ENCODE data around the gene FBXL14. TPM values are rescaled to one million over a fixed set of nuclear protein-coding genes. Genes with fewer than 3 reads are reported as not detected.

FBXL14 gene
- total and polyA plus RNA-seq, 10 donors, result 1.9 to 21.4 (median 18.7) TPM

DNA sequence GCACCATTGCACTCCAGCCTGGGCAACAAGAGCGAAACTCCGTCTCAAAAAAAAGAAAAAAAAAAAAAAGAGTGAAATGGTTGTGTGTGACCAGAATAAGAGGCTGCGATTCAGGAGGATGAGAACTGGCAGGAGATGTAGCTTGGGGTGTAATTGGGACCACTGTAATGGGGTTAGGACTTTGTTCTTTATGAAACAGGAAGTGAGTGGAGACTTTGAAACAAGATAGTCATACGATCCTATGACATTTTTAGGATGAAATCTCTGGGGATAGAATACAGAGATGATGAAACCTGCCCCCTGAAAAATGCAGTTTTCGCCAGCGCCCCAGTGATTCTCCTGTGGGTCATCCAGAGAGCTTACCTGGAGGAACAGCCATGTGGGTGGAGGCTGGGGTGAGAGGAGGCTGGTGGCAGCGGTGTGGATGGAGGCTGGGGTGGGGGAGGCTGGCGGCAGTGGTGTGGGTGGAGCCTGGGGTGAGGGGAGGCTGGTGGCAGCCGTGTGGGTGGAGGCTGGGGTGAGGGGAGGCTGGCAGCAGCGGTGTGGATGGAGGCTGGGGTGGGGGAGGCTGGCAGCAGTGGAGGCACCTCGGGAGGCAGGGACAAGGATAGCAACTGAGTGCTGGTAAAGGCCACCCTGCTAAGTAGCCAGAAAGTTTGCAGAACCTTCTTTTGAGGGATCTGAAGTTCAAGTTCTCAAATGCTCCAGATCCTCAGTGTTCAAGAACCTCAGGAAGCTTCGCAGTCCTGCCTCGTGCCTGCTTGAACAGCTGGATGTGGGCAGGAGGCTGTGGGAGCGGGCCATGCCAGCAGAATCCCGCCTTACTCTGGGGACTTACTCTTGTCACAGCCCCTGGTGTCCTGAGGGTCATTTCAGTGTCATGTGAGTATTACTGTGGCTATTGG, 20.2 kb downstream of the FBXL14 start:
- DNase-seq, result no peak
- WGBS, 5 donors, result 76 to 79% (median 77%) methylated on average over 15 of the region's 15 CpGs
- TF ChIP-seq POLR2AphosphoS5 (IDR thresholded peaks at IDR 0.05) (no peak), POLR2A (IDR thresholded peaks at IDR 0.05) (no peak)
- TF ChIP-seq, protein P1, sequence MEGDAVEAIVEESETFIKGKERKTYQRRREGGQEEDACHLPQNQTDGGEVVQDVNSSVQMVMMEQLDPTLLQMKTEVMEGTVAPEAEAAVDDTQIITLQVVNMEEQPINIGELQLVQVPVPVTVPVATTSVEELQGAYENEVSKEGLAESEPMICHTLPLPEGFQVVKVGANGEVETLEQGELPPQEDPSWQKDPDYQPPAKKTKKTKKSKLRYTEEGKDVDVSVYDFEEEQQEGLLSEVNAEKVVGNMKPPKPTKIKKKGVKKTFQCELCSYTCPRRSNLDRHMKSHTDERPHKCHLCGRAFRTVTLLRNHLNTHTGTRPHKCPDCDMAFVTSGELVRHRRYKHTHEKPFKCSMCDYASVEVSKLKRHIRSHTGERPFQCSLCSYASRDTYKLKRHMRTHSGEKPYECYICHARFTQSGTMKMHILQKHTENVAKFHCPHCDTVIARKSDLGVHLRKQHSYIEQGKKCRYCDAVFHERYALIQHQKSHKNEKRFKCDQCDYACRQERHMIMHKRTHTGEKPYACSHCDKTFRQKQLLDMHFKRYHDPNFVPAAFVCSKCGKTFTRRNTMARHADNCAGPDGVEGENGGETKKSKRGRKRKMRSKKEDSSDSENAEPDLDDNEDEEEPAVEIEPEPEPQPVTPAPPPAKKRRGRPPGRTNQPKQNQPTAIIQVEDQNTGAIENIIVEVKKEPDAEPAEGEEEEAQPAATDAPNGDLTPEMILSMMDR (IDR thresholded peaks at IDR 0.05 in 8 of 11, conservative IDR thresholded peaks at IDR 0.05 in 3 of 11), result no peak
- no peaks in the 10 kb centered on the region for H3K27me3 ChIP-seq (replicated peaks in 1 of 7)
- H3K27ac ChIP-seq, result no peak overlapping the region
- no peaks in the 10 kb centered on the region for H3K36me3 ChIP-seq
- H3K4me1 ChIP-seq, result peaks cover 0 to 28% (median 7%) of the 10 kb centered on the region in 6 donors
- H3K4me3 ChIP-seq, result no peak overlapping the region
- intact Hi-C loops (cut with DNase I; ENCODE audit: low total_unique reads), result no loop called here
- no peaks in the 10 kb centered on the region for H3K9me3 ChIP-seq

DNA sequence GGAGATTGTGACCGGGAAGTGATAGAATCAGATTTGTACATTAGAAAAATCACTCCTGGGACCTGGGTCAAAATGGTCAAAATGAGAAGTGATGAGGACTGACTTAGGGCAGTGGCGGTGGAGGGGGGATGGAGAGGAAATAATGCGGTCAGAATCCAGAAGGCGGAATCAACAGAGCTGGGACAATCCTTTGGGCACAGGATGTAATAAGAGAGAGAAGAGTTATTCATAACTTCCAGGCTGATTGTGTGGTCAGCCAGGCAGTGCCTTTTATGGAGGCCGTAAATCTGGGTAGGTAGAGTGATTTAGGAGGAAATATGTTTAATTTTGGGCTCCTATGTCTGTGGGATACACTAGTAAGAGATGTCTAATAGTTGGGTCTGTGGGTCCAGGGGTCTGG, 21.6 kb downstream of the FBXL14 start:
- DNase-seq, result no peak
- 62 to 92% (median 71%) methylated on average over 5 of the region's 5 CpGs for WGBS, 5 donors
- H3K27me3 ChIP-seq (replicated peaks in 1 of 7), result no peaks in the 10 kb centered on the region
- no peak overlapping the region for H3K4me3 ChIP-seq
- H3K36me3 ChIP-seq, result no peaks in the 10 kb centered on the region
- H3K9me3 ChIP-seq, result no peaks in the 10 kb centered on the region
- TF ChIP-seq POLR2A (IDR thresholded peaks at IDR 0.05) (no peak), POLR2AphosphoS5 (IDR thresholded peaks at IDR 0.05) (no peak)
- TF ChIP-seq, protein P1 (IDR thresholded peaks at IDR 0.05 in 8 of 11, conservative IDR thresholded peaks at IDR 0.05 in 3 of 11), result no peak
- H3K4me1 ChIP-seq, result peaks cover 0 to 27% (median 7%) of the 10 kb centered on the region in 6 donors
- H3K27ac ChIP-seq, result no peak overlapping the region
- intact Hi-C loops (cut with DNase I; ENCODE audit: low total_unique reads), result no loop called here

DNA sequence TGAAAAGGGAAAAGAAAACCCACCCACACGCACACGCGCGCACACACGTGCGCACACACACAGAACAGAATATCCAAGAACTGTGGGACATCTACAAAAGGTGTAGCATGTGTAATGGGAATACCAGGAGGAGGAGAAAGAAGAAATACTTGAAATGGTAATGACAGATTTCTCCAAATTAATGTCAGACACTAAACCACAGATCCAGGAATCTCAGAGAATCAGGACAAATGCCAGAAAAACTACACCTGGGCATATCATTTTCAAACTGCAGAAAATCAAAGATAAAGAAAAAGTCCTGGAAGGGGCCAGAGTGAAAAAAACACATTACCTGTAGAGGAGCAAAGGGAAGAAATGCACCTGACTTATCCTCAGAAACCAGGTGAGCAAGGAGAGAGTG, 26.5 kb downstream of the FBXL14 start:
- no peaks in the 10 kb centered on the region for H3K27me3 ChIP-seq (replicated peaks in 1 of 7)
- no peaks in the 10 kb centered on the region for H3K9me3 ChIP-seq
- DNase-seq, result no peak
- 92 to 100% (median 95%) methylated on average over 6 of the region's 6 CpGs for WGBS, 5 donors
- H3K36me3 ChIP-seq, result peaks cover 0 to 11% (median 0%) of the 10 kb centered on the region in 6 donors
- no peak overlapping the region for H3K27ac ChIP-seq
- no peaks in the 10 kb centered on the region for H3K4me1 ChIP-seq
- no peak for TF ChIP-seq POLR2AphosphoS5 (IDR thresholded peaks at IDR 0.05)
- no peak for TF ChIP-seq POLR2A (IDR thresholded peaks at IDR 0.05)
- TF ChIP-seq, protein P1 (IDR thresholded peaks at IDR 0.05 in 8 of 11, conservative IDR thresholded peaks at IDR 0.05 in 3 of 11), result no peak
- intact Hi-C loops (cut with DNase I; ENCODE audit: low total_unique reads), result no loop called here
- no peak overlapping the region for H3K4me3 ChIP-seq

DNA sequence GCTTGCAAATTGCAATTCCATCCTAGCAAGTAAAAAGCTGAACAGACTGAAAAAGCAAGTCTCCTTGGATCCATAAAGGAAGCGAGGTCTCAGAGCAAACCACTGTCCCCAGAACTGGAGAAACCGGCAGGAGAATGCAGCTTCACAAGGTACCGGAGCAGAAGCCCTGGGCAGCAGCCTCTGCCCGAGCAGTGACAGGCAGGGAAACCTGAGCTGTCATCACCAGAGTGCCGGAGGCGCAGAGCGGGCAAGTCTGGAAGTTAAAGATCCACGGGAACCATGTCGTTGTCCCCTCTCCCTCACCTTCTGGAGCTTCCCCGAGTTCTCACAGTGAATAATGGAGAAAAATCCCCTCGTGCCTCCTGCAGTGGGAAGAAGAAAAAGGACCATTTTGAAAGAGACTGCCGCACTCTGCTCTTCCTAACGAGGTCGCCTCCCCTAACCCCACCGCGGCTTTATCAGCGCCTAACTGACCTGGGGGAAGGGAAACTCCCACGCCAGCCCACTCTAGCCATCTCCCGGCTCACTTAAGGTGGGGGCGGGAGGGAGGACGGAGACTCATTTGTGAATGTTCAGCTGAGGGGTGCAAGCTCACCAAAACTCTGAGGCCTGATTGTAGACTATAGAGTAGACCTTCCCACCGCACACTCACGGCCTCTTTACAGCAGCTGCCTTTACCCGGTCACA, 27.8 kb downstream of the FBXL14 start:
- no peak overlapping the region for H3K4me3 ChIP-seq
- whole genome bisulfite sequencing, 5 donors, result 77 to 88% (median 80%) methylated on average over 24 of the region's 24 CpGs
- no peaks in the 10 kb centered on the region for H3K9me3 ChIP-seq
- no peak overlapping the region for H3K27ac ChIP-seq
- H3K36me3 ChIP-seq, result peaks cover 0 to 11% (median 0%) of the 10 kb centered on the region in 6 donors
- intact Hi-C loops (cut with DNase I; ENCODE audit: low total_unique reads), result no loop called here
- no peaks in the 10 kb centered on the region for H3K27me3 ChIP-seq (replicated peaks in 1 of 7)
- TF ChIP-seq, protein P1 (IDR thresholded peaks at IDR 0.05 in 8 of 11, conservative IDR thresholded peaks at IDR 0.05 in 3 of 11), result no peak
- TF ChIP-seq POLR2A (IDR thresholded peaks at IDR 0.05) (no peak), POLR2AphosphoS5 (IDR thresholded peaks at IDR 0.05) (no peak)
- no peaks in the 10 kb centered on the region for H3K4me1 ChIP-seq
- no peak for DNase-seq
